GM18951 (cell line): ENCODE measurements around the gene FUCA2.

Source experiments
- POLR2A ChIP-seq: IDR thresholded peaks from 4 replicates; pipeline ENCODE4 v1.6.1; 2011; ENCODE audit warnings: mild to moderate bottlenecking; ENCODE audit not compliant: insufficient read length, insufficient read depth; ENCODE audit errors: extremely low read depth
- in situ Hi-C: fragments of 300-500 bp; cut with MboI; formaldehyde crosslinking; loops from one replicate; pipeline ENCODE4 v1.12.0; 2022; ENCODE audit warnings: low sequenced_read_pairs, mixed read lengths, inconsistent platforms; ENCODE audit not compliant: unreplicated experiment

FUCA2 gene

GRCh38 chr6:143510991-143511891 is at the start of gene FUCA2:
Gene FUCA2 (minus strand): TSS chr6:143511720. CDS start chr6:143511634, 86 bp downstream.
- peak; percentile 70 for TF ChIP-seq POLR2A
- in situ Hi-C loops: no loop called here

- TF ChIP-seq POLR2A: no peak
- in situ Hi-C loops: no loop called here
Measured at GRCh38 chr6:143561105-143561704, 49.7 kb upstream of the FUCA2 start.

GRCh38 chr6:143559051-143559660 is 47.6 kb upstream of the FUCA2 start:
- in situ Hi-C loops: no loop called here
- TF ChIP-seq POLR2A: no peak

- in situ Hi-C loops: no loop called here
- no peak for TF ChIP-seq POLR2A
Measured at GRCh38 chr6:143556529-143556928, 45.0 kb upstream of the FUCA2 start.

- in situ Hi-C loops: no loop called here
- no peak for TF ChIP-seq POLR2A
Measured at GRCh38 chr6:143555582-143555981, 44.1 kb upstream of the FUCA2 start.

GRCh38 chr6:143555071-143555492 is 43.6 kb upstream of the FUCA2 start:
- in situ Hi-C loops: no loop called here
- no peak for TF ChIP-seq POLR2A

- no peak for TF ChIP-seq POLR2A
- in situ Hi-C loops: no loop called here
Measured at GRCh38 chr6:143553337-143553736, 41.8 kb upstream of the FUCA2 start.

GRCh38 chr6:143549949-143550268 is 38.4 kb upstream of the FUCA2 start:
- TF ChIP-seq POLR2A: no peak
- in situ Hi-C loops: no loop called here

GRCh38 chr6:143549221-143549948 is 37.9 kb upstream of the FUCA2 start:
- TF ChIP-seq POLR2A: no peak
- in situ Hi-C loops: no loop called here

GRCh38 chr6:143546599-143546998 is 35.1 kb upstream of the FUCA2 start:
- in situ Hi-C loops: no loop called here
- TF ChIP-seq POLR2A: no peak

- in situ Hi-C loops: no loop called here
Measured at GRCh38 chr6:143545976-143546547, 34.5 kb upstream of the FUCA2 start.

GRCh38 chr6:143545165-143545564 is 33.6 kb upstream of the FUCA2 start:
- TF ChIP-seq POLR2A: no peak
- in situ Hi-C loops: no loop called here

More at GRCh38 chr6:143545976-143546547, 34.5 kb upstream of the FUCA2 start:
- no peak for TF ChIP-seq POLR2A

- TF ChIP-seq POLR2A: no peak
- in situ Hi-C loops: no loop called here
Measured at GRCh38 chr6:143544011-143544696, 32.6 kb upstream of the FUCA2 start.

GRCh38 chr6:143543435-143543834 is 31.9 kb upstream of the FUCA2 start:
- TF ChIP-seq POLR2A: no peak
- in situ Hi-C loops: no loop called here
